ENCODE measurements around the gene UBXN7. TPM values are rescaled to one million over a fixed set of nuclear protein-coding genes. Genes with fewer than 3 reads are reported as not detected.

UBXN7 gene
- total and polyA plus RNA-seq, 2 of the 13 experiments (the other 11 are each of a cell fraction or from before 2014, with no cell fraction given), result 12.5 to 15.9 TPM

DNA sequence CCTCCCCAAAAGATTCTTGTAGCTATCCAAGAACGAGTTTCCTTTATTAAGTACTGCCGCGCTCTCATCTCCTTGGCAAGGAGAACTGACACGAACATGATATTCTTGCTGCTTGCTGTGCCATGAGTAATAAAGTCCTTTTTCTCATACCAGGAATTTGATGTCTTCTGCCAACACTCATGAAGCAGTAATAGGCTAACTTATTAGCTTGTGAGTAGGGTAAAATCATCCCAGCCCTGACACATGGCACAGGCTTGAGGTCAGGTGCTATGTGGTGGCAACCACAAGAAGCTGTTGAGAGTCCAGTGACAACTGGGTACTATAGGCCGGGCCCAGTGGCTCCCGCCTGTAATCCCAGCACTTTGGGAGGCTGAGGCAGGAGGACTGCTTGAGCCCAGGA, 22.7 kb upstream of the UBXN7 start:
- in situ Hi-C loops (cut with HindIII; ENCODE audit: extremely low pct_ligation_motif_present, low pct_unique_long_range_greater_than_20kb) (no loop called here), intact Hi-C loops (cut with micrococcal nuclease; ENCODE audit: unreplicated experiment) (no loop called here)
- H3K27ac ChIP-seq (ENCODE audit: extremely low read length, insufficient read depth, low read length), result no peak overlapping the region
- BruUV-seq (replicated peaks), result no TSS peak
- WGBS (ENCODE audit: low lambda C conversion rate), result 62% methylated on average over 6 of the region's 6 CpGs
- DNase-seq (ENCODE audit: low spot score) (no peak), FAIRE-seq (no peak), ATAC-seq (no peak)
- ChIA-PET POLR2A (interaction anchor here (0.9 kb wide), 1 partner anchor 23 kb away, joined by 3 read pairs; the partner anchor contains the start of gene UBXN7), CTCF (ENCODE audit: low intra/inter-chr PET ratio, low total read pairs) (no interaction called here)
- TF ChIP-seq ZBTB3 (CRISPR knock-in tag; IDR thresholded peaks at IDR 0.05; ENCODE audit: borderline replicate concordance, low read depth), result no peak
- TF ChIP-seq HOXA9 (CRISPR knock-in tag; IDR thresholded peaks at IDR 0.05; ENCODE audit: borderline replicate concordance), result no peak
- no peak for TF ChIP-seq CEBPB (IDR thresholded peaks at IDR 0.05; ENCODE audit: borderline replicate concordance, low read depth, low read length)
- no peak for TF ChIP-seq NFIB (CRISPR knock-in tag; IDR thresholded peaks at IDR 0.05; ENCODE audit: borderline replicate concordance)
- TF ChIP-seq HDAC2 (CRISPR knock-in tag; IDR thresholded peaks at IDR 0.05), result no peak
- no peak for TF ChIP-seq FOXC1 (CRISPR knock-in tag; IDR thresholded peaks at IDR 0.05; ENCODE audit: borderline replicate concordance)
- no peak for TF ChIP-seq SOX13 (IDR thresholded peaks at IDR 0.05)
- no peak for TF ChIP-seq SOX13 (CRISPR knock-in tag; conservative IDR thresholded peaks at IDR 0.05 in 1 of 2, IDR thresholded peaks at IDR 0.05 in 1 of 2)
- no peak for TF ChIP-seq MED1 (CRISPR knock-in tag; IDR thresholded peaks at IDR 0.05)
- TF ChIP-seq, protein P1, sequence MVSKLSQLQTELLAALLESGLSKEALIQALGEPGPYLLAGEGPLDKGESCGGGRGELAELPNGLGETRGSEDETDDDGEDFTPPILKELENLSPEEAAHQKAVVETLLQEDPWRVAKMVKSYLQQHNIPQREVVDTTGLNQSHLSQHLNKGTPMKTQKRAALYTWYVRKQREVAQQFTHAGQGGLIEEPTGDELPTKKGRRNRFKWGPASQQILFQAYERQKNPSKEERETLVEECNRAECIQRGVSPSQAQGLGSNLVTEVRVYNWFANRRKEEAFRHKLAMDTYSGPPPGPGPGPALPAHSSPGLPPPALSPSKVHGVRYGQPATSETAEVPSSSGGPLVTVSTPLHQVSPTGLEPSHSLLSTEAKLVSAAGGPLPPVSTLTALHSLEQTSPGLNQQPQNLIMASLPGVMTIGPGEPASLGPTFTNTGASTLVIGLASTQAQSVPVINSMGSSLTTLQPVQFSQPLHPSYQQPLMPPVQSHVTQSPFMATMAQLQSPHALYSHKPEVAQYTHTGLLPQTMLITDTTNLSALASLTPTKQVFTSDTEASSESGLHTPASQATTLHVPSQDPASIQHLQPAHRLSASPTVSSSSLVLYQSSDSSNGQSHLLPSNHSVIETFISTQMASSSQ (IDR thresholded peaks at IDR 0.05; ENCODE audit: low read depth), result no peak
- TF ChIP-seq, protein P1 (CRISPR knock-in tag; IDR thresholded peaks at IDR 0.05; ENCODE audit: borderline replicate concordance), result no peak
- no peak for TF ChIP-seq PTBP1 (IDR thresholded peaks at IDR 0.05; ENCODE audit: low read depth, low read length, poor library complexity, severe bottlenecking)
- no peak for TF ChIP-seq KAT8 (CRISPR knock-in tag; IDR thresholded peaks at IDR 0.05)
- no peak for TF ChIP-seq ISL2 (CRISPR knock-in tag; IDR thresholded peaks at IDR 0.05)
- TF ChIP-seq ZNF782 (CRISPR knock-in tag; IDR thresholded peaks at IDR 0.05; ENCODE audit: borderline replicate concordance), result no peak
- no peak for TF ChIP-seq U2AF1 (optimal IDR thresholded peaks at IDR 0.05; ENCODE audit: low read depth, low read length)
- TF ChIP-seq ZNF589 (CRISPR knock-in tag; conservative IDR thresholded peaks at IDR 0.05), result no peak
- TF ChIP-seq ONECUT2 (CRISPR knock-in tag; IDR thresholded peaks at IDR 0.05), result no peak
- H3K79me2 ChIP-seq (ENCODE audit: insufficient read depth, low read length), result no peaks in the 10 kb centered on the region
- H3K4me2 ChIP-seq (ENCODE audit: low read depth, low read length), result no peak overlapping the region
- H3K4me3 ChIP-seq (replicated peaks in 1 of 3; ENCODE audit: insufficient read depth in 1 of 3, low read depth in 2 of 3, low read length in 3 of 3), result no peak overlapping the region
- H4K20me1 ChIP-seq (ENCODE audit: insufficient read depth, low read length), result no peaks in the 10 kb centered on the region
- H3K36me3 ChIP-seq (replicated peaks in 1 of 2; ENCODE audit: control insufficient read depth in 1 of 2, insufficient read depth in 2 of 2, low read length in 2 of 2), result no peaks in the 10 kb centered on the region
- no peaks in the 10 kb centered on the region; a peak in 1 of 5 replicates for H3K27me3 ChIP-seq (ENCODE audit: control insufficient read depth in 1 of 2, insufficient read depth in 2 of 2, low read length in 2 of 2)
- H3K9me3 ChIP-seq (ENCODE audit: low read length), result no peaks in the 10 kb centered on the region
- no peak overlapping the region for H3K9ac ChIP-seq (ENCODE audit: insufficient read depth, low read depth, low read length)
- no peaks in the 10 kb centered on the region for H3K4me1 ChIP-seq (ENCODE audit: insufficient read depth, low read length)
- no peak overlapping the region for H2AFZ ChIP-seq (ENCODE audit: low read length)
